Measurements from ENCODE around the gene MIP. TPM values are rescaled to one million over a fixed set of nuclear protein-coding genes. Genes with fewer than 3 reads are reported as not detected.

MIP gene
- polyA plus RNA-seq, 3 donors, result not detected

DNA sequence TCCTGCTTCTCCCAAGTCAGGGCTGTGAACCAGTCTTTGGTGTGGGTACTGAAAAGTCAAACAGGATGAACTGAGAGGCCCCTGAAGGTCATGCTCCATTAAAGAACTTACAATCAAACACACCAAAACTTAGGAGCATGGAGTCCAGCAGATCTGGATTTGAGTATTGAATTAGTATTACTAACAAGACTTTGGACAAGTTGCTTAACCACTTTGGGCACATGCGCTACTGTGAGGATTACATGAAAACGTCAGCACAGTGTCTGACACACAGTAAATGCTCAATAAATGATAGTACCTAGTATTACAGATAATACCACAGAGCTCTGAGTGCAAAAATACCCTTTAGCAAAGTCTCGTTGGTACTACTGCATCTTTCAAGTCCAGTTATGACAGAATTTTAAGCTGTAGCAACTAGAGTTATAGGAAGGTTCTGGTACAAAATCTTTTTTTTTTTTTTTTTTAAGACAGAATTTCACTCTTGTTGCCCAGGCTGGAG lies 28.5 kb downstream of the MIP start:
- Histone ChIP-seq H3K79me2 (ENCODE audit: insufficient read depth, low read length) (no peaks in the 10 kb centered on the region), H3K27me3 (ENCODE audit: control insufficient read depth in 2 of 2, insufficient read depth in 2 of 2, low read length in 2 of 2) (no peaks in the 10 kb centered on the region), H3K27ac (ENCODE audit: low read depth in 1 of 2, low read length in 2 of 2) (no peak overlapping the region), H3K9ac (ENCODE audit: insufficient read depth, low read length, poor library complexity, severe bottlenecking) (no peak overlapping the region), H3K4me3 (replicated peaks in 1 of 3; ENCODE audit: low read depth in 2 of 3, low read length in 3 of 3) (no peak overlapping the region), H4K20me1 (ENCODE audit: insufficient read depth, low read length) (no peaks in the 10 kb centered on the region), H3K9me3 (replicated peaks in 1 of 2; ENCODE audit: control insufficient read depth in 1 of 2, insufficient read depth in 1 of 2, low read length in 2 of 2) (no peaks in the 10 kb centered on the region), H3K36me3 (replicated peaks in 1 of 2; ENCODE audit: control insufficient read depth in 1 of 2, insufficient read depth in 2 of 2, low read length in 2 of 2) (peaks cover 42 to 80% of the 10 kb centered on the region in 2 donors), H3K4me1 (ENCODE audit: control insufficient read depth in 1 of 2, insufficient read depth in 2 of 2, low read length in 2 of 2) (no peaks in the 10 kb centered on the region), H3K4me2 (replicated peaks; ENCODE audit: extremely low read depth, low read length, poor library complexity, severe bottlenecking) (no peak overlapping the region), H2AFZ (ENCODE audit: insufficient read depth, low read depth, low read length, poor library complexity, severe bottlenecking) (no peak overlapping the region)
- no peaks in the 10 kb centered on the region for H3K4me1 Mint-ChIP-seq
- no CpG with 5 or more reads among the region's 3 CpGs for WGBS (ENCODE audit: insufficient coverage)
- H3K27me3 Mint-ChIP-seq (ENCODE audit: low read depth in 3 of 3), result peaks cover 2 to 3% (median 2%) of the 10 kb centered on the region in 3 donors
- TF ChIP-seq, protein P1, sequence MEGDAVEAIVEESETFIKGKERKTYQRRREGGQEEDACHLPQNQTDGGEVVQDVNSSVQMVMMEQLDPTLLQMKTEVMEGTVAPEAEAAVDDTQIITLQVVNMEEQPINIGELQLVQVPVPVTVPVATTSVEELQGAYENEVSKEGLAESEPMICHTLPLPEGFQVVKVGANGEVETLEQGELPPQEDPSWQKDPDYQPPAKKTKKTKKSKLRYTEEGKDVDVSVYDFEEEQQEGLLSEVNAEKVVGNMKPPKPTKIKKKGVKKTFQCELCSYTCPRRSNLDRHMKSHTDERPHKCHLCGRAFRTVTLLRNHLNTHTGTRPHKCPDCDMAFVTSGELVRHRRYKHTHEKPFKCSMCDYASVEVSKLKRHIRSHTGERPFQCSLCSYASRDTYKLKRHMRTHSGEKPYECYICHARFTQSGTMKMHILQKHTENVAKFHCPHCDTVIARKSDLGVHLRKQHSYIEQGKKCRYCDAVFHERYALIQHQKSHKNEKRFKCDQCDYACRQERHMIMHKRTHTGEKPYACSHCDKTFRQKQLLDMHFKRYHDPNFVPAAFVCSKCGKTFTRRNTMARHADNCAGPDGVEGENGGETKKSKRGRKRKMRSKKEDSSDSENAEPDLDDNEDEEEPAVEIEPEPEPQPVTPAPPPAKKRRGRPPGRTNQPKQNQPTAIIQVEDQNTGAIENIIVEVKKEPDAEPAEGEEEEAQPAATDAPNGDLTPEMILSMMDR (IDR thresholded peaks at IDR 0.05), result no peak
- H3K9me3 Mint-ChIP-seq, result no peaks in the 10 kb centered on the region
- intact Hi-C loops (cut with micrococcal nuclease), result no loop called here
- DNase-seq, result no peak
- H3K36me3 Mint-ChIP-seq, result peaks cover 50 to 76% of the 10 kb centered on the region in 2 donors
- no peak overlapping the region for H3K27ac Mint-ChIP-seq
- H3K4me3 Mint-ChIP-seq, result no peak overlapping the region

DNA sequence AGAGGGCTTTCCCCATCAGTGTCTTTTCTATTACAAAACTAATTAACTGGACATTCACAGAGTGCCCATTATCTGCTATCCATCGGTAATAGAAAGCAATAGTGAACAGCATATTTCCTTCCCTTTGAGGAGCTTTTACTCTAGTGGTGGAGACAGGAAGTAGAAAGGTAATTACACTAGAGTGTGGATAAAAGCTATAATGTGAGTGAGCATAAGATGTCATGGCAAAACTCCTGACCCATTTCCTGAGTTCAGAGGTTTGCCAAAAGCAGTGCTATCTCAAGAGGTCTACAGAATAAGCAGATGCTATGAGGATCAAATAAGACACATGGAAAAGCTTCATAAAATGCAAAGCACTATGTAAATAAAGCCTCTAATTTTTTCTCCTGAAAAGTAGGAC lies 29.3 kb downstream of the MIP start:
- H3K9me3 Mint-ChIP-seq, result no peaks in the 10 kb centered on the region
- H3K36me3 Mint-ChIP-seq, result peaks cover 52 to 75% of the 10 kb centered on the region in 2 donors
- Histone ChIP-seq H4K20me1 (ENCODE audit: insufficient read depth, low read length) (no peaks in the 10 kb centered on the region), H3K27me3 (ENCODE audit: control insufficient read depth in 2 of 2, insufficient read depth in 2 of 2, low read length in 2 of 2) (no peaks in the 10 kb centered on the region), H2AFZ (ENCODE audit: insufficient read depth, low read depth, low read length, poor library complexity, severe bottlenecking) (no peak overlapping the region), H3K9me3 (replicated peaks in 1 of 2; ENCODE audit: control insufficient read depth in 1 of 2, insufficient read depth in 1 of 2, low read length in 2 of 2) (no peaks in the 10 kb centered on the region), H3K27ac (ENCODE audit: low read depth in 1 of 2, low read length in 2 of 2) (no peak overlapping the region), H3K79me2 (ENCODE audit: insufficient read depth, low read length) (no peaks in the 10 kb centered on the region), H3K4me1 (ENCODE audit: control insufficient read depth in 1 of 2, insufficient read depth in 2 of 2, low read length in 2 of 2) (no peaks in the 10 kb centered on the region), H3K36me3 (replicated peaks in 1 of 2; ENCODE audit: control insufficient read depth in 1 of 2, insufficient read depth in 2 of 2, low read length in 2 of 2) (peaks cover 42 to 76% of the 10 kb centered on the region in 2 donors), H3K4me3 (replicated peaks in 1 of 3; ENCODE audit: low read depth in 2 of 3, low read length in 3 of 3) (no peak overlapping the region), H3K9ac (ENCODE audit: insufficient read depth, low read length, poor library complexity, severe bottlenecking) (no peak overlapping the region), H3K4me2 (replicated peaks; ENCODE audit: extremely low read depth, low read length, poor library complexity, severe bottlenecking) (no peak overlapping the region)
- TF ChIP-seq, protein P1 (IDR thresholded peaks at IDR 0.05), result no peak
- H3K4me1 Mint-ChIP-seq, result peaks cover 6% of the 10 kb centered on the region
- WGBS (ENCODE audit: insufficient coverage), result no CpG with 5 or more reads among the region's 1 CpG
- H3K4me3 Mint-ChIP-seq, result no peak overlapping the region
- H3K27me3 Mint-ChIP-seq (ENCODE audit: low read depth in 3 of 3), result peaks cover 2 to 3% (median 2%) of the 10 kb centered on the region in 3 donors
- intact Hi-C loops (cut with micrococcal nuclease), result no loop called here
- no peak for DNase-seq
- H3K27ac Mint-ChIP-seq, result no peak overlapping the region
